Measurements from ENCODE around the gene CAB39. TPM values are rescaled to one million over a fixed set of nuclear protein-coding genes. Genes with fewer than 3 reads are reported as not detected.

The CAB39 gene
- polyA plus RNA-seq, 1 experiment, result 23.6 TPM

GRCh38 chr2:230690439-230690838 lies 22.2 kb upstream of the CAB39 start:
- Histone ChIP-seq H3K4me3 (ENCODE audit: low read depth, low read length) (no peak overlapping the region), H3K27me3 (ENCODE audit: control insufficient read depth, insufficient read depth, low read length) (no peaks in the 10 kb centered on the region), H3K36me3 (ENCODE audit: control insufficient read depth, insufficient read depth, low read length) (no peaks in the 10 kb centered on the region)
- CTCF ChIA-PET, result no interaction called here
- POLR2A ChIA-PET, result no interaction called here
- DNase-seq (ENCODE audit: low read depth), result no peak
- TF ChIP-seq CTCF (IDR thresholded peaks at IDR 0.05; ENCODE audit: insufficient read depth, low read depth, low read length), result no peak

DNA sequence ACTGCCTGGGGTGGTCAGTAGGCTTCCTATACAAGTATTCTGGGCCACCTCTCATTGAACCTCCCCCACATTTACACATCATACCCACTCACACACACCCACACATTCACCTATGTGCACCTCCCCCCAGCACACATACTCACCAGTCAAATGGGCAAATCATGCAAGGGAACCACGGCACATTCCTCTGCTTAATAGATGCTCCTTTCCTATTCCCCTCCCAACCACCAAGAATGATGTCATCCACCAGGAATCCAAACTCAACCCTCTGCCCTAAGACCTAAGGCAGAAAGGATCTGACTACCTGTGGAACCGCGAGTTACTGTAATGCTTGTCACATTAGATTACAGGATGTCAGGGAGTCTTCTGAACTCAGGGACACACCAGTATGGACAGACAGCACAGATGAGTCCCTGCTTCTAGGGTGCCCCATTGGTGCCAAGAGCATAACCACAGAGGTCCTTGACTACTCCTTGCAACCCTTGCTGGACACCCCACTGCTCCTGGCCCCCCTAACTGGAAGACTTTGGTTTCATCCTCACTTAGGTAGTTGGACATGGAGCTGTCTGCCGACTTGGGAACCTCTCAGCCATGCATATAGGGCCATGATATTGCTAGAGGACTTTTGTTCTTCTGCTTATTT lies 21.5 kb upstream of the CAB39 start:
- H3K27me3 ChIP-seq (ENCODE audit: control insufficient read depth, insufficient read depth, low read length), result no peaks in the 10 kb centered on the region
- ChIA-PET POLR2A (no interaction called here), CTCF (no interaction called here)
- H3K36me3 ChIP-seq (ENCODE audit: control insufficient read depth, insufficient read depth, low read length), result no peaks in the 10 kb centered on the region
- no peak overlapping the region for H3K4me3 ChIP-seq (ENCODE audit: low read depth, low read length)
- no peak for DNase-seq (ENCODE audit: low read depth)
- no peak for TF ChIP-seq CTCF (IDR thresholded peaks at IDR 0.05; ENCODE audit: insufficient read depth, low read depth, low read length)

DNA sequence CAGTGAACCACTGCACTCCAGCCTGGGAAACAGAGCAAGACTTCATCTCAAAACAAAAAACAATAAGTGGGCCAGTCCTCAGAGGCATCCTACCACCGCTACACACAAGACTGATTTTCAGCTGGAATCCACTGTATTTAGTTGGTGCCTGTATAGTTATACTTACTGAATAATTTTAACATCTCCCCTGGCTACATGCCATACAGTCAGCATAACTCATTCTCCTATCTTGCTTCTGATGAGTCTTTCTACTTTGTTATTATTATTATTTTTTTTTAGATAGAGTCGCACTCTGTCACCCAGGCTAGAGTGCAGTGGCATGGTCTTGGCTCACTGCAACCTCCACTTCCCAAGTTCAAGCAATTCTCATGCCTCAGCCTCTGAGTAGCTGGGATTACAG lies 19.9 kb upstream of the CAB39 start:
- POLR2A ChIA-PET, result no interaction called here
- CTCF ChIA-PET, result interaction anchor here (0.8 kb wide), 1 partner anchor 19 kb away, joined by 3 read pairs; the partner anchor contains the start of gene CAB39
- Histone ChIP-seq H3K4me3 (ENCODE audit: low read depth, low read length) (no peak overlapping the region), H3K36me3 (ENCODE audit: control insufficient read depth, insufficient read depth, low read length) (no peaks in the 10 kb centered on the region), H3K27me3 (ENCODE audit: control insufficient read depth, insufficient read depth, low read length) (no peaks in the 10 kb centered on the region)
- no peak for DNase-seq (ENCODE audit: low read depth)
- no peak for TF ChIP-seq CTCF (IDR thresholded peaks at IDR 0.05; ENCODE audit: insufficient read depth, low read depth, low read length)

- no peak overlapping the region for H3K4me3 ChIP-seq (ENCODE audit: low read depth, low read length)
- TF ChIP-seq CTCF (IDR thresholded peaks at IDR 0.05; ENCODE audit: insufficient read depth, low read depth, low read length), result no peak
- no peaks in the 10 kb centered on the region for H3K27me3 ChIP-seq (ENCODE audit: control insufficient read depth, insufficient read depth, low read length)
- CTCF ChIA-PET, result interaction anchor here (0.8 kb wide), 1 partner anchor 19 kb away, joined by 3 read pairs; the partner anchor contains the start of gene CAB39
- DNase-seq (ENCODE audit: low read depth), result no peak
- H3K36me3 ChIP-seq (ENCODE audit: control insufficient read depth, insufficient read depth, low read length), result no peaks in the 10 kb centered on the region
- POLR2A ChIA-PET, result no interaction called here
These were observed 19.2 kb upstream of the CAB39 start for GRCh38 chr2:230693411-230693810.

- DNase-seq (ENCODE audit: low read depth), result no peak
- CTCF ChIA-PET, result no interaction called here
- TF ChIP-seq CTCF (IDR thresholded peaks at IDR 0.05; ENCODE audit: insufficient read depth, low read depth, low read length), result no peak
- no peaks in the 10 kb centered on the region for H3K36me3 ChIP-seq (ENCODE audit: control insufficient read depth, insufficient read depth, low read length)
- no peaks in the 10 kb centered on the region for H3K27me3 ChIP-seq (ENCODE audit: control insufficient read depth, insufficient read depth, low read length)
- POLR2A ChIA-PET, result no interaction called here
- H3K4me3 ChIP-seq (ENCODE audit: low read depth, low read length), result no peak overlapping the region
These were observed 18.4 kb upstream of the CAB39 start for GRCh38 chr2:230694241-230694640.
